SK-N-MC (cell line): ENCODE results near the gene HP.

Source experiments
- EZH2 ChIP-seq: fragments of 200-600 bp; sonication (generic); IDR thresholded peaks from one replicate; pipeline ENCODE4 v1.6.1; 2017; ENCODE audit warnings: antibody characterized with exemption
- FOXP2 ChIP-seq: optimal IDR thresholded peaks from 2 replicates; pipeline ENCODE3; 2011; ENCODE audit warnings: mild to moderate bottlenecking, moderate library complexity; ENCODE audit not compliant: insufficient read depth; ENCODE audit errors: extremely low read length, control extremely low read depth
- POLR2AphosphoS5 ChIP-seq: IDR thresholded peaks from 2 replicates; pipeline ENCODE4 v1.6.1; 2012; ENCODE audit warnings: mild to moderate bottlenecking, low read depth, low read length, borderline replicate concordance

DNA sequence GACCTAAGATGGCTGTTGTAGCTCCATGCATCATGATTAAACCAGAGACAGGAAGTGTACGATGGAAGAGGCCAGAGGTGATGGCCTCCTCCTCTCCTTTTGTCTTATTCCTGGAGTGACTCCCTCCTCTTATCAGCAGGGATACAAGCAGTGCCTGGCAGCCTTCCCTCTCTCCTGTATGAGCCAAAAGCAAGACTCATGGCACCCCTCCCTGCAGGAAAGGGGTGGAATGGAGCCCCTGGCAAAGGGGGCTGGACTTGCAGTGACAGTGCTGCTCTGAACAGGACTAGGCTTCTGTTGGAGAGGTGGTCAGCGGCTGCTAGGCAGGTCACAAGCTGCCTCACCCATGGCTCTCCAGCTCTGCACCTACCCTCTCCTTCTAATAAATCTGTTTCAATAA, 30.7 kb downstream of the HP start:
- TF ChIP-seq POLR2AphosphoS5 (no peak), EZH2 (no peak), FOXP2 (no peak)
